Activated T-cell treated with anti-CD3 and anti-CD28 coated beads for 1 hour (primary cell): Measurements from ENCODE around the gene ASB14.

Experiments
- DNase-seq: peaks from one replicate; pipeline ENCODE4 v3.0.0-alpha.2; 2020; ENCODE audit warnings: low read depth

Gene ASB14

DNA sequence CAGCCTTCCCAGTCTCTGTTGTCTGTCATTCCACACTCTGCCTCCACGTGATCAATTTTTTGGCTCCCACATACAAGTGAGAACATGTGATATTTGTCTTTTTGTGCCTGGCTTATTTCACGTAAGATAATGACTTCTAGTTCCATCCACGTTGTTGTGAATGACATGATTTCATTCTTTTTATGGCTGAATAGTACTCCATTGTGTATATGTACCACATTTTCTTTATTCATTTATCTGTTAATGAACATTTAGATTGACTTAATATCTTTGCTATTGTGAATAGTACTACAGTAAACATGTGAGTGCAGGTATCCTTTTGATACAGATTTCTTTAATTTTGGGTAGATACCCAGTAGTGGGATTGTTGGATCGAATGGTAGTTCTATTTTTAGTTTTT lies 31.4 kb downstream of the ASB14 start:
- DNase-seq = no peak

- DNase-seq = no peak
These were observed 34.8 kb downstream of the ASB14 start for GRCh38 chr3:57257678-57258077.

GRCh38 chr3:57256844-57257243 lies 35.6 kb downstream of the ASB14 start:
- no peak for DNase-seq

DNA sequence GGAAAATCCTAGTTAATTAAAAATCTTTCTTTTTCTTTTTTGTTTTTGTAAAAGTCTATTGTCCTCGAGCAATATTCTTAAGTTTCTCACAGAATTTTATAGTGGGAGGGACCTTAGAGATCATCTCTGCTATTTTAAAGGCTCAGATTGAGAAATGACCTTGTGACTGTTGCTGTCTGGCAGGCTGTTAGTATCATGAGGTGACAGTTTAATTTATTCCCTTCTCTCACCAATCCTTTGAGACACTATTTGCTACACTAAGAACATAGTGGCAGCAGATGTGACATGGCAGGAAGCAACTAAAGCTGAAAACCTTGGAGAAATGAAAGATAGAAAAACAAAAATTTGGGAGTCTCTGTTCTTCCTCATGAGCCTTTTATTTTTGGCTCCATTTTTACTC lies 40.1 kb downstream of the ASB14 start:
- no peak for DNase-seq

DNA sequence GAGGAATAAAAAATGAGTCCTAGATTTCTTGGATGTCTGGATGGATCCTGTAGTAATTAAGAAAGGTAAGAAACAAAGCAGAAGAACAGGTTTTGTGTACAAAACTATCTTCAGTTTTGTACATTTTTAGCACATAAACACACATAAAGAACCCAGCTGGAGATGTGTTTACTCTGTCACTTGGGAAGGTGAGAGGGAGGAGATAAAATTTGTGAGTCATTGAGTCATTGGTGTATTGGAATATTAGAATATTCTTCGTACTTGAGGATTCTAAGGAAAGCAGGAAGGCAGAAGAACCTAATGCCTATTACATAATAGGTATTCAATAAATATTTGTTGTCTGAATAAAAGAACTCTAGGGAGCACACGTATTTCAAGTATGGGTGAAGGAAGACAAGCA lies 47.5 kb downstream of the ASB14 start:
- no peak for DNase-seq

DNA sequence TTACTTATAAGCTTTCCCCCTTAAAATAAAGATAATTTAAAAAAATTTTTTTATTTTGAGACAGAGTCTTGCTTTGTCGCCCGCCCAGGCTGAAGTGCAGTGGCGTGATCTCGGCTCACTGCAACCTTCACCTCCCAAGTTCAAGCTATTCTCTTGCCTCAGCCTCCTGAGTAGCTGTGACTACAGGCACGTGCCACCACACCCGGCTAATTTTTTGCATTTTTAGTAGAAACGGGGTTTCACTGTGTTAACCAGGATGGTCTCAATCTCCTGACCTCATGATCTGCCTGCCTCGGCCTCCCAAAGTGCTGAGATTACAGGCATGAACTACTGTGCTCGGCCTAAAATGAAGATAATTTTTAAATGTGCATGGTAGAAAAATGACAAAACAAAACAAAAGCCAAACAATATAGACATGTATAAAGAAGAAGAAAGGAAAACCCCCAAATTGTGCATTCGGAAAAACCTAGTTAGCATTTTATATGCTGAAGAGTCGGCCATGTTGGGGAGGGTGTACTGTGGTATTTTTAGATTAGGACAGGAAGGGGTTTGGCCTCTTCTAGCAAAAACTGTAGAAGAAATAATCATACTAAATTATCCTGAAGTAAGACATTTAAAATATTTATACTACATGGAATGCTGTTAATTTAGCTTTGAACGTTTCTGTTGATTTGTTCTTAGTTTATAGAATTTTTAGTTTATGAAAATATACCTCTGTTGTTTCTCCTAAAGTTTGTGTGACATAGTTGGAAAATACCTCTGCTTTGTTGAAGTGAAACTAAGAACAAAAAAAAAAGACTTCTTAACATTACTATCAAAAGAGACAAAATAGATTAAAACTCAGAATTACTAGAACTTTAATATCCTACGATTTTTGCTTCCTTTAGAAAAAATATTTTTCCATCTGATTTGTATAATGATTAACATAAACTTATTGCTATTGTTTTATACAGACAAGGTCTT lies 57.6 kb downstream of the ASB14 start:
- DNase-seq = no peak

GRCh38 chr3:57233799-57234198 lies 58.7 kb downstream of the ASB14 start:
- DNase-seq = no peak

DNA sequence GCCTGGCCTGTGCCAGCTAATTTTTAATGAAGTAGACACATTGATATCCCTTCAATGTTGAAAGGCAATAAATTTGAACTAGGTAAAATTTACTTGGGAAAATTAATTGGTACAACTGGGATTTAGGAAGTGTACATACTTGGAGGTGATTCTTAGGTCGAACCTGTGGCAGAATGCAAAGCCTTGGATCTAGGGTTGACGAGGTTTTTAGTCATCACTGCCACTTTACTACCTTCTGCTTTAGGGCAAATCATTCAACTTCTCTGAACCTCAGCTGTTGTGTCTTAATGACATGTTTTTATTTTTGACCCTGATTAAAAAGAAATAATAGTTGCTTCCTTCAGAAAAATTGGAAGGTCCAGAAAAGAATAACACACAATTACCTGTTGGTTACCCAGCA lies 62.5 kb downstream of the ASB14 start:
- DNase-seq = no peak

- DNase-seq = peak; percentile 16
These were observed 64.3 kb downstream of the ASB14 start for GRCh38 chr3:57227930-57228751.

GRCh38 chr3:57227204-57227929 lies 65.1 kb downstream of the ASB14 start, which contains the start of gene APPL1:
APPL1 (plus strand) TSS chr3:57227729; CDS start chr3:57227884, 155 bp downstream.
- DNase-seq = peak; percentile 78

GRCh38 chr3:57226176-57226575 lies 66.3 kb downstream of the ASB14 start:
- no peak for DNase-seq

DNA sequence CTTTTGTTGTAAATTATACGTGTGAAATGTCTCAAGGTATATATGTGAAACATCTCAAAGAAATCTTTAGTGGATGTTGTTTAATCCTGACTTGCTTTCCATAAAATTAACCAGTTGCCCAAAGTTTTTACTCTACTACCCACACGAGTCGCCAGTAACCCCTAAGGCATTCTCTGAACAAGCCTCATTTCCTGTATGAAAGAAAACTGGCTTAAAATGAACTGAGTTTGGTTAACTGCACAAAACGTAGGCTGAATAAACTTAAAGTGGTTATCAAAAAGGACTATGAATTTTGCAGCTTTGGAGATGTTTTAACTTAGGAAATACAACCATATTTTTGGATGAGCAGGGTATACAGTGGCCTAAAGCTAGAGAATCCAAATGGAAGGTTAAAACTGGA lies 67.6 kb downstream of the ASB14 start:
- no peak for DNase-seq

GRCh38 chr3:57221883-57222282 lies 70.6 kb downstream of the ASB14 start:
- no peak for DNase-seq
